H9 (cell line): ENCODE data around the gene OR5H6. TPM values are rescaled to one million over a fixed set of nuclear protein-coding genes. Genes with fewer than 3 reads are reported as not detected.

Experiments used
- DNase-seq: peaks from one replicate; pipeline ENCODE4 v3.0.0-alpha.2; 2017
- H2AFZ ChIP-seq: one replicate; pipeline ENCODE4 v1.6.1; 2013; ENCODE audit warnings: mild to moderate bottlenecking, low read length, control low read depth, moderate library complexity
- H2AK5ac ChIP-seq: 2 replicates; pipeline ENCODE4 v1.6.1; 2013; ENCODE audit warnings: low read length, control low read depth, mixed read lengths; ENCODE audit not compliant: insufficient read length
- H2BK120ac ChIP-seq: one replicate; pipeline ENCODE4 v1.6.1; 2013; ENCODE audit warnings: low read depth, mild to moderate bottlenecking, low read length, control low read depth, inconsistent platforms; ENCODE audit not compliant: poor library complexity, severe bottlenecking
- H2BK12ac ChIP-seq: 2 replicates; pipeline ENCODE4 v1.6.1; 2013; ENCODE audit warnings: low read length, control low read depth, mixed read lengths, low read depth; ENCODE audit not compliant: insufficient read length
- H2BK15ac ChIP-seq: 2 replicates; pipeline ENCODE4 v1.6.1; 2013; ENCODE audit warnings: low read depth, low read length, control low read depth
- H2BK20ac ChIP-seq: one replicate; pipeline ENCODE4 v1.6.1; 2013; ENCODE audit warnings: low read depth, mild to moderate bottlenecking, low read length, control low read depth, inconsistent platforms; ENCODE audit not compliant: poor library complexity, severe bottlenecking
- H2BK5ac ChIP-seq: 2 replicates; pipeline ENCODE4 v1.6.1; 2013; ENCODE audit warnings: low read length, control low read depth, mixed read lengths; ENCODE audit not compliant: insufficient read length
- H3K14ac ChIP-seq: 2 replicates; pipeline ENCODE4 v1.6.1; 2013; ENCODE audit warnings: low read length, control low read depth; ENCODE audit not compliant: insufficient read depth
- H3K18ac ChIP-seq: 2 replicates; pipeline ENCODE4 v1.6.1; 2013; ENCODE audit warnings: low read depth, mild to moderate bottlenecking, mixed read lengths, low read length, control low read depth; ENCODE audit not compliant: insufficient read length
- H3K23ac ChIP-seq: 2 replicates; pipeline ENCODE4 v1.6.1; 2013; ENCODE audit warnings: low read length, control low read depth, mixed read lengths, low read depth; ENCODE audit not compliant: insufficient read length
- H3K23me2 ChIP-seq: 2 replicates; pipeline ENCODE4 v1.6.1; 2013; ENCODE audit warnings: low read depth, mild to moderate bottlenecking, mixed read lengths, low read length, control low read depth; ENCODE audit not compliant: insufficient read length, poor library complexity, severe bottlenecking
- H3K27ac ChIP-seq: 2 replicates; pipeline ENCODE4 v1.5.1; 2013; ENCODE audit warnings: low read length, control low read depth, mixed read lengths, low read depth; ENCODE audit not compliant: insufficient read length
- H3K27me3 ChIP-seq: 2 replicates; pipeline ENCODE4 v1.6.1; 2013; ENCODE audit warnings: low read length, control low read depth, inconsistent platforms; ENCODE audit not compliant: insufficient read depth
- H3K4ac ChIP-seq: 2 replicates; pipeline ENCODE4 v1.6.1; 2013; ENCODE audit warnings: low read depth, mild to moderate bottlenecking, control low read depth, inconsistent platforms, low read length, moderate library complexity
- H3K4me1 ChIP-seq: 2 replicates; pipeline ENCODE4 v1.6.1; 2013; ENCODE audit warnings: low read length, control low read depth, inconsistent platforms; ENCODE audit not compliant: insufficient read depth
- H3K4me2 ChIP-seq: 2 replicates; pipeline ENCODE4 v1.6.1; 2013; ENCODE audit warnings: low read length, control low read depth, mixed read lengths; ENCODE audit not compliant: insufficient read length, insufficient read depth
- H3K56ac ChIP-seq: 2 replicates; pipeline ENCODE4 v1.6.1; 2013; ENCODE audit warnings: low read depth, mild to moderate bottlenecking, mixed read lengths, low read length, control low read depth; ENCODE audit not compliant: insufficient read length
- H3K79me1 ChIP-seq: 2 replicates; pipeline ENCODE4 v1.6.1; 2013; ENCODE audit warnings: low read depth, mild to moderate bottlenecking, moderate library complexity, low read length, control low read depth, inconsistent platforms; ENCODE audit not compliant: insufficient read depth, poor library complexity, severe bottlenecking
- H3K79me2 ChIP-seq: 2 replicates; pipeline ENCODE4 v1.6.1; 2013; ENCODE audit warnings: low read length, control low read depth, inconsistent platforms; ENCODE audit not compliant: insufficient read depth
- H3K9ac ChIP-seq: 2 replicates; pipeline ENCODE4 v1.6.1; 2013; ENCODE audit warnings: low read length, control low read depth, mixed read lengths; ENCODE audit not compliant: insufficient read length; ENCODE audit errors: extremely low read depth
- H3K9me3 ChIP-seq: one replicate; pipeline ENCODE4 v1.6.1; 2013; ENCODE audit warnings: low read depth, low read length, inconsistent platforms; ENCODE audit not compliant: control insufficient read depth
- H3T11ph ChIP-seq: one replicate; pipeline ENCODE4 v1.6.1; 2013; ENCODE audit warnings: mild to moderate bottlenecking, low read length, control low read depth, inconsistent platforms
- H4K20me1 ChIP-seq: one replicate; pipeline ENCODE4 v1.6.1; 2013; ENCODE audit not compliant: control insufficient read depth, insufficient read length, insufficient read depth
- H4K5ac ChIP-seq: 2 replicates; pipeline ENCODE4 v1.6.1; 2013; ENCODE audit warnings: low read depth, mild to moderate bottlenecking, mixed read lengths, low read length, control low read depth; ENCODE audit not compliant: insufficient read length
- H4K8ac ChIP-seq: replicated peaks from 2 replicates; pipeline ENCODE4 v1.6.1; 2013; ENCODE audit warnings: low read length, control low read depth, mixed read lengths, low read depth; ENCODE audit not compliant: insufficient read length
- H4K91ac ChIP-seq: 2 replicates; pipeline ENCODE4 v1.6.1; 2013; ENCODE audit warnings: low read depth, mild to moderate bottlenecking, moderate library complexity, mixed read lengths, low read length, control low read depth; ENCODE audit not compliant: insufficient read length
- H3K27ac Mint-ChIP-seq, 3 experiments: 2 replicates in 2 of 3; 3 replicates in 1 of 3; pipeline ENCODE4 v1.8.0; 2020 to 2021; ENCODE audit warnings: mixed read lengths in 3 of 3, mild to moderate bottlenecking in 1 of 3, moderate library complexity in 1 of 3
- H3K27me3 Mint-ChIP-seq: 2 replicates; pipeline ENCODE4 v1.8.0; 2021; ENCODE audit warnings: low read depth, mild to moderate bottlenecking, moderate library complexity, mixed read lengths
- H3K36me3 Mint-ChIP-seq, 3 experiments: 2 replicates in 2 of 3; 3 replicates in 1 of 3; pipeline ENCODE4 v1.8.0; 2020 to 2021; ENCODE audit warnings: low read depth in 3 of 3, mixed read lengths in 3 of 3; ENCODE audit not compliant: insufficient read depth in 1 of 3
- H3K4me1 Mint-ChIP-seq, 2 experiments: 2 replicates each; pipeline ENCODE4 v1.8.0; 2020; ENCODE audit warnings: mixed read lengths in 2 of 2
- H3K4me3 Mint-ChIP-seq, 2 experiments: 2 replicates in 1 of 2; 3 replicates in 1 of 2; pipeline ENCODE4 v1.8.0; 2020 to 2021; ENCODE audit warnings: mild to moderate bottlenecking in 2 of 2, mixed read lengths in 2 of 2, moderate library complexity in 1 of 2
- H3K9me3 Mint-ChIP-seq, 2 experiments: 2 replicates in 1 of 2; 3 replicates in 1 of 2; pipeline ENCODE4 v1.8.0; 2020; ENCODE audit warnings: mild to moderate bottlenecking in 2 of 2, mixed read lengths in 2 of 2, moderate library complexity in 1 of 2
- CTCF ChIP-seq: fragments of 200-600 bp; sonication (generic); conservative IDR thresholded peaks from 3 replicates; pipeline ENCODE4 v1.8.0; 2021; ENCODE audit warnings: antibody characterized with exemption, mild to moderate bottlenecking
- WGBS: extraction: QIAGEN DNeasy Blood & Tissue Kit; methylation state at CpG from one replicate; pipeline ENCODE4 v1.1.7; 2013; ENCODE audit warnings: missing lambda C conversion rate, low lambda C conversion rate, mixed read lengths; ENCODE audit not compliant: insufficient read length; ENCODE audit errors: extremely low coverage; 5-methylcytosine and 5-hydroxymethylcytosine counted together
- total RNA-seq: library from RNA; stranded (reverse); gene quantifications from 2 replicates; pipeline ENCODE4 v1.2.1, GENCODE V29; 2021

Gene OR5H6
- total RNA-seq, 1 experiment from 2014 or later = not detected

- no peak overlapping the region for H3K18ac ChIP-seq
- Mint-ChIP-seq H3K4me1 (no peaks in the 10 kb centered on the region; a peak in 1 of 4 replicates), H3K4me3 (no peak overlapping the region), H3K36me3 (peaks cover 13 to 27% (median 24%) of the 10 kb centered on the region in 3 experiments), H3K9me3 (peaks cover 9 to 19% of the 10 kb centered on the region in 2 experiments), H3K27ac (no peak overlapping the region; a peak in 1 of 7 replicates), H3K27me3 (no peaks in the 10 kb centered on the region; the same call in 1 of the 2 replicates)
- H3K79me1 ChIP-seq = no peaks in the 10 kb centered on the region
- no peak overlapping the region for H2BK12ac ChIP-seq
- H3K27ac ChIP-seq = no peak overlapping the region
- DNase-seq = no peak
- H3K9me3 ChIP-seq = peaks cover 10% of the 10 kb centered on the region
- no peak overlapping the region for H2BK5ac ChIP-seq
- no peak overlapping the region for H2BK120ac ChIP-seq
- no peak overlapping the region for H4K91ac ChIP-seq
- no peak overlapping the region for H3K14ac ChIP-seq
- H4K20me1 ChIP-seq = no peaks in the 10 kb centered on the region
- H4K5ac ChIP-seq = no peak overlapping the region
- WGBS = no CpG with 5 or more reads among the region's 3 CpGs
- no peaks in the 10 kb centered on the region for H3K27me3 ChIP-seq
- H2AK5ac ChIP-seq = no peak overlapping the region
- H3T11ph ChIP-seq = no peak overlapping the region
- H4K8ac ChIP-seq = no peak overlapping the region
- H3K4me1 ChIP-seq = no peaks in the 10 kb centered on the region
- no peak overlapping the region for H3K4me2 ChIP-seq
- no peak overlapping the region for H2BK15ac ChIP-seq
- peaks cover 2% of the 10 kb centered on the region; the same call in 1 of the 2 replicates for H3K79me2 ChIP-seq
- no peak overlapping the region for H2AFZ ChIP-seq
- no peak overlapping the region for H3K23ac ChIP-seq
- no peaks in the 10 kb centered on the region for H3K23me2 ChIP-seq
- no peak overlapping the region for H2BK20ac ChIP-seq
- TF ChIP-seq CTCF = no peak
- no peak overlapping the region for H3K56ac ChIP-seq
- no peak overlapping the region for H3K9ac ChIP-seq
- no peak overlapping the region for H3K4ac ChIP-seq
These were observed 5.8 kb downstream of the OR5H6 start for GRCh38 chr3:98269846-98270245.
